PC-9 (cell line): Measurements from ENCODE around the gene PNLIPRP2. TPM values are rescaled to one million over a fixed set of nuclear protein-coding genes. Genes with fewer than 3 reads are reported as not detected.

Experiments
- BruUV-seq: library from RNA; stranded (reverse); fragments of 400-500 nt; replicated peaks from 2 replicates; lab custom pipeline; 2021; lab: Mats Ljungman, UMichigan
- CTCF ChIA-PET: fragments of 300-600 bp; sonication (Branson Sonifier 250); formaldehyde crosslinking; loops from one replicate; lab custom pipeline; 2022; ENCODE audit warnings: antibody characterized with exemption; lab: Charles Lee
- POLR2A ChIA-PET: fragments of 300-600 bp; sonication (Branson Sonifier 250); formaldehyde crosslinking; loops from one replicate; lab custom pipeline; 2022; ENCODE audit warnings: antibody characterized with exemption; ENCODE audit not compliant: unreplicated experiment; lab: Charles Lee
- DNase-seq, 2 experiments: peaks; one replicate each; pipeline versions ENCODE4 v3.0.0 to v3.0.0-alpha.2; 2015 to 2022; ENCODE audit warnings: mixed read lengths in 1 of 2
- H2AFZ ChIP-seq: fragments of 200-600 bp; sonication (generic); 2 replicates; pipeline ENCODE4 v1.8.1; 2017; ENCODE audit warnings: antibody characterized with exemption
- H3F3A ChIP-seq: fragments of 200-600 bp; sonication (generic); 2 replicates; pipeline ENCODE4 v1.8.1; 2017; ENCODE audit warnings: antibody characterized with exemption, mild to moderate bottlenecking, low read depth; ENCODE audit not compliant: insufficient read depth
- H3K27ac ChIP-seq: fragments of 200-600 bp; sonication (generic); 2 replicates; pipeline ENCODE4 v1.6.1; 2016; ENCODE audit warnings: mixed run types
- H3K27me3 ChIP-seq: fragments of 200-600 bp; sonication (generic); 2 replicates; pipeline ENCODE4 v1.6.1; 2016; ENCODE audit warnings: low read depth, mixed run types; ENCODE audit not compliant: insufficient read depth
- H3K36me3 ChIP-seq: fragments of 200-600 bp; sonication (generic); 2 replicates; pipeline ENCODE4 v1.6.1; 2016; ENCODE audit warnings: low read depth, mixed run types
- H3K4me1 ChIP-seq: fragments of 200-600 bp; sonication (generic); replicated peaks from 2 replicates; pipeline ENCODE4 v1.6.1; 2016; ENCODE audit warnings: mixed run types; ENCODE audit not compliant: insufficient read depth
- H3K4me2 ChIP-seq: fragments of 200-600 bp; sonication (generic); 2 replicates; pipeline ENCODE4 v1.6.1; 2017; ENCODE audit warnings: mixed run types
- H3K4me3 ChIP-seq: fragments of 200-600 bp; sonication (generic); 2 replicates; pipeline ENCODE4 v1.6.1; 2016; ENCODE audit warnings: mixed run types
- H3K79me2 ChIP-seq: fragments of 200-600 bp; sonication (generic); 2 replicates; pipeline ENCODE4 v1.6.1; 2017; ENCODE audit warnings: low read depth, mixed run types
- H3K9me2 ChIP-seq: fragments of 200-600 bp; sonication (generic); 2 replicates; pipeline ENCODE4 v1.8.1; 2017; ENCODE audit warnings: mild to moderate bottlenecking; ENCODE audit not compliant: insufficient read depth
- H3K9me3 ChIP-seq: fragments of 200-600 bp; sonication (generic); 2 replicates; pipeline ENCODE4 v1.8.1; 2016; ENCODE audit warnings: low read depth; ENCODE audit not compliant: insufficient read depth
- H4K20me1 ChIP-seq: fragments of 200-600 bp; sonication (generic); 2 replicates; pipeline ENCODE4 v1.8.1; 2017; ENCODE audit not compliant: insufficient read depth
- EZH2 ChIP-seq: fragments of 200-600 bp; sonication (generic); IDR thresholded peaks from 2 replicates; pipeline ENCODE4 v1.8.0; 2017; ENCODE audit warnings: antibody characterized with exemption, low read depth
- intact Hi-C: fragments of 100-400 bp; cut with micrococcal nuclease; formaldehyde crosslinking; loops from one replicate; pipeline ENCODE4 v1.10.0; 2022; ENCODE audit not compliant: unreplicated experiment
- total RNA-seq: library from RNA; stranded (reverse); gene quantifications from 2 replicates; pipeline ENCODE4 v1.2.3, GENCODE V29; 2021
- TF ChIP-seq, protein P1 (sequence below): fragments of 200-600 bp; sonication (generic); conservative IDR thresholded peaks from 2 replicates; pipeline ENCODE4 v1.6.1; 2017; ENCODE audit warnings: mixed run types, antibody characterized with exemption, mild to moderate bottlenecking, moderate library complexity

The PNLIPRP2 gene
- total RNA-seq, 1 experiment from 2014 or later: not detected

GRCh38 chr10:116674901-116675423 lies 54.2 kb downstream of the PNLIPRP2 start:
- Histone ChIP-seq H3K4me2 (no peak overlapping the region), H3K9me2 (no peaks in the 10 kb centered on the region; the same call in 1 of the 2 replicates), H3K9me3 (no peaks in the 10 kb centered on the region), H3K4me1 (peaks cover 7% of the 10 kb centered on the region; the same call in 1 of the 2 replicates), H3F3A (no peaks in the 10 kb centered on the region), H3K36me3 (no peaks in the 10 kb centered on the region), H3K4me3 (no peak overlapping the region), H2AFZ (no peak overlapping the region), H3K27ac (no peak overlapping the region), H3K79me2 (no peaks in the 10 kb centered on the region), H3K27me3 (no peaks in the 10 kb centered on the region), H4K20me1 (no peaks in the 10 kb centered on the region)
- ChIA-PET POLR2A (no interaction called here), CTCF (no interaction called here)
- BruUV-seq: no TSS peak
- no peak for DNase-seq
- TF ChIP-seq, protein P1, sequence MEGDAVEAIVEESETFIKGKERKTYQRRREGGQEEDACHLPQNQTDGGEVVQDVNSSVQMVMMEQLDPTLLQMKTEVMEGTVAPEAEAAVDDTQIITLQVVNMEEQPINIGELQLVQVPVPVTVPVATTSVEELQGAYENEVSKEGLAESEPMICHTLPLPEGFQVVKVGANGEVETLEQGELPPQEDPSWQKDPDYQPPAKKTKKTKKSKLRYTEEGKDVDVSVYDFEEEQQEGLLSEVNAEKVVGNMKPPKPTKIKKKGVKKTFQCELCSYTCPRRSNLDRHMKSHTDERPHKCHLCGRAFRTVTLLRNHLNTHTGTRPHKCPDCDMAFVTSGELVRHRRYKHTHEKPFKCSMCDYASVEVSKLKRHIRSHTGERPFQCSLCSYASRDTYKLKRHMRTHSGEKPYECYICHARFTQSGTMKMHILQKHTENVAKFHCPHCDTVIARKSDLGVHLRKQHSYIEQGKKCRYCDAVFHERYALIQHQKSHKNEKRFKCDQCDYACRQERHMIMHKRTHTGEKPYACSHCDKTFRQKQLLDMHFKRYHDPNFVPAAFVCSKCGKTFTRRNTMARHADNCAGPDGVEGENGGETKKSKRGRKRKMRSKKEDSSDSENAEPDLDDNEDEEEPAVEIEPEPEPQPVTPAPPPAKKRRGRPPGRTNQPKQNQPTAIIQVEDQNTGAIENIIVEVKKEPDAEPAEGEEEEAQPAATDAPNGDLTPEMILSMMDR: no peak
- TF ChIP-seq EZH2: no peak
- intact Hi-C loops: no loop called here

DNA sequence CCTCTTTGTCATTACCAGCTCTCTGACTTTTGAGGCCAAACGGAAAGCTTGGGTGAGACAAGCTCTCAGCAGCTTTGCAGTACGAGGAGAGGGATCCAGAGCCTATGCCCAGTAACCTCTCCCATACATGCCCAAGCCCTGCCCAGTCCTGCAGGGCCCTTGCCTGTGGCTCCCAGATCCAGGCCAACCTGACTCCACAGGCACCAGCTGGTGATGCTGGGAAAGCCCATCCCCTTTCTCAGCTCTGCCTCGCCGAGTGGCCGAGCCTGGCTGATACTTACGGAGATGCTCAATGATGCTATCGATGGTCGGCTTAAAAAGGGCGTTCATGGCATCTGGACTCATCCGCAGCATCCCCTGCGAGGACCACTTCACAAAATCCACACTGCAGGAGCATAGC lies 55.4 kb downstream of the PNLIPRP2 start:
- ChIA-PET POLR2A (no interaction called here), CTCF (no interaction called here)
- no peak for DNase-seq
- Histone ChIP-seq H3F3A (no peaks in the 10 kb centered on the region), H4K20me1 (no peaks in the 10 kb centered on the region), H3K9me3 (no peaks in the 10 kb centered on the region), H3K79me2 (no peaks in the 10 kb centered on the region), H3K4me2 (no peak overlapping the region), H3K27ac (no peak overlapping the region), H3K4me1 (peaks cover 5% of the 10 kb centered on the region; the same call in 1 of the 2 replicates), H3K27me3 (no peaks in the 10 kb centered on the region), H3K9me2 (no peaks in the 10 kb centered on the region; the same call in 1 of the 2 replicates), H3K36me3 (no peaks in the 10 kb centered on the region), H2AFZ (no peak overlapping the region), H3K4me3 (no peak overlapping the region)
- BruUV-seq: no TSS peak
- TF ChIP-seq, protein P1: no peak
- no peak for TF ChIP-seq EZH2
- intact Hi-C loops: no loop called here

DNA sequence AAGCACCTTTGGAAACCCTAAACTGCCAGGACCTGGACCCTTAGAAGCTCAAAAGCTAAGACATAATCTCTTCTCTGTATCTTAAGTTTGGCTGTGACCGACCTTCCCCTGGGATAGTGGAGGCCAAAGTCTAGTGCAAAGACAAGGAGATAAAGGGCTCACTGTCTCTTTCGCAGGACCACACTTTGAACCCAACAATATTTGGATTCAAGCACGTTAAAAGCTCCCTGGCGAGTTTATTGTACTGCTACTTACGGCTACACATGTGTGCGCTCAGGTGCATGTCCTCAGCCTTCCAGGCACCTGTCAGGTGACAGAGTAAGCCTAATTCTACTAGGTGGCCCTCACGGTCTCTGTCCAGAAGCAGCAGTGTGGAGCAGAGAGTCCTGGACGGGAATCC lies 55.9 kb downstream of the PNLIPRP2 start:
- H3K79me2 ChIP-seq: no peaks in the 10 kb centered on the region
- POLR2A ChIA-PET: no interaction called here
- H3K27me3 ChIP-seq: no peaks in the 10 kb centered on the region
- no peak overlapping the region for H2AFZ ChIP-seq
- no peaks in the 10 kb centered on the region for H4K20me1 ChIP-seq
- no peak overlapping the region for H3K27ac ChIP-seq
- DNase-seq: no peak
- no peak for TF ChIP-seq EZH2
- TF ChIP-seq, protein P1: no peak
- no peaks in the 10 kb centered on the region for H3K9me3 ChIP-seq
- no peaks in the 10 kb centered on the region; the same call in 1 of the 2 replicates for H3K4me1 ChIP-seq
- H3F3A ChIP-seq: no peaks in the 10 kb centered on the region
- intact Hi-C loops: no loop called here
- no peak overlapping the region for H3K4me3 ChIP-seq
- CTCF ChIA-PET: no interaction called here
- no peaks in the 10 kb centered on the region for H3K36me3 ChIP-seq
- no peaks in the 10 kb centered on the region; the same call in 1 of the 2 replicates for H3K9me2 ChIP-seq
- BruUV-seq: no TSS peak
- no peak overlapping the region for H3K4me2 ChIP-seq
